Measurements from ENCODE around the gene NCAPG2.

GRCh38 chr7:158734861-158735260, 30.3 kb upstream of the NCAPG2 start:
- TF ChIP-seq ZNF746 (CRISPR knock-in tag; IDR thresholded peaks at IDR 0.05) (no peak), CTCF (CRISPR knock-in tag; IDR thresholded peaks at IDR 0.05) (no peak), JUND (CRISPR knock-in tag; IDR thresholded peaks at IDR 0.05) (no peak), RAD21 (CRISPR knock-in tag; IDR thresholded peaks at IDR 0.05) (no peak), RNF2 (conservative IDR thresholded peaks at IDR 0.05; ENCODE audit: low read depth) (no peak), ZNF615 (CRISPR knock-in tag; IDR thresholded peaks at IDR 0.05; ENCODE audit: borderline replicate concordance) (no peak), SKI (IDR thresholded peaks at IDR 0.05; ENCODE audit: partially characterized antibody) (no peak), HDAC6 (IDR thresholded peaks at IDR 0.05; ENCODE audit: low read depth, low read length) (no peak)

Measured in HepG2 (cell line).